GM13976 (cell line): ENCODE results near the gene OPTC.

Experiments used
- DNase-seq: peaks from one replicate; pipeline ENCODE4 v3.0.0; 2012; ENCODE audit warnings: low spot score
- in situ Hi-C: fragments of 300-500 bp; cut with MboI; formaldehyde crosslinking; loops from one replicate; pipeline ENCODE4 v1.12.0; 2022; ENCODE audit warnings: low sequenced_read_pairs, mixed read lengths, inconsistent platforms; ENCODE audit not compliant: unreplicated experiment
- TF ChIP-seq, protein P1 (sequence below): IDR thresholded peaks from 2 replicates; pipeline ENCODE4 v1.5.1; 2012; ENCODE audit warnings: borderline replicate concordance, mild to moderate bottlenecking; ENCODE audit not compliant: insufficient read depth; ENCODE audit errors: extremely low read depth, missing control alignments, control extremely low read depth

Gene OPTC

GRCh38 chr1:203550846-203551245 lies 56.9 kb downstream of the OPTC start:
- in situ Hi-C loops = no loop called here
- TF ChIP-seq, protein P1, sequence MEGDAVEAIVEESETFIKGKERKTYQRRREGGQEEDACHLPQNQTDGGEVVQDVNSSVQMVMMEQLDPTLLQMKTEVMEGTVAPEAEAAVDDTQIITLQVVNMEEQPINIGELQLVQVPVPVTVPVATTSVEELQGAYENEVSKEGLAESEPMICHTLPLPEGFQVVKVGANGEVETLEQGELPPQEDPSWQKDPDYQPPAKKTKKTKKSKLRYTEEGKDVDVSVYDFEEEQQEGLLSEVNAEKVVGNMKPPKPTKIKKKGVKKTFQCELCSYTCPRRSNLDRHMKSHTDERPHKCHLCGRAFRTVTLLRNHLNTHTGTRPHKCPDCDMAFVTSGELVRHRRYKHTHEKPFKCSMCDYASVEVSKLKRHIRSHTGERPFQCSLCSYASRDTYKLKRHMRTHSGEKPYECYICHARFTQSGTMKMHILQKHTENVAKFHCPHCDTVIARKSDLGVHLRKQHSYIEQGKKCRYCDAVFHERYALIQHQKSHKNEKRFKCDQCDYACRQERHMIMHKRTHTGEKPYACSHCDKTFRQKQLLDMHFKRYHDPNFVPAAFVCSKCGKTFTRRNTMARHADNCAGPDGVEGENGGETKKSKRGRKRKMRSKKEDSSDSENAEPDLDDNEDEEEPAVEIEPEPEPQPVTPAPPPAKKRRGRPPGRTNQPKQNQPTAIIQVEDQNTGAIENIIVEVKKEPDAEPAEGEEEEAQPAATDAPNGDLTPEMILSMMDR = no peak
- no peak for DNase-seq

DNA sequence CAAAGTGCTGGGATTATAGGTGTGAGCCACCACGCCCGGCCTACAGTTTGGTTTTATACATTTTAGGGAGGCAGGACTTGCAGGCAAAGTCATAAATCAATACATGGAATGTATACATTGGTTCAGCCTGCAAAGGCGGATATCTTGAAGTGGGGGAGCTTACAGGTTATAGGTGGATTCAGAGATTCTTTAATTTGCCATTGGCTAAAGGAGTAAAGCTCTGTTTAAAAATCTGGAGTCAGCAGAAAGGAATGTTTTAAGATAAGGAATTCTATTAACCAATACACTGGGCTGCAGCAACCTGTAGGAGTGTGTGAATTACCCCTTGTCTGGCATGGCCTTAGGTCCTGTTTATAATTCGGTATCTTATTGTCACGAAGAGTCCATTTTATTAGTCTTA lies 57.6 kb downstream of the OPTC start:
- TF ChIP-seq, protein P1 = no peak
- in situ Hi-C loops = no loop called here
- no peak for DNase-seq

DNA sequence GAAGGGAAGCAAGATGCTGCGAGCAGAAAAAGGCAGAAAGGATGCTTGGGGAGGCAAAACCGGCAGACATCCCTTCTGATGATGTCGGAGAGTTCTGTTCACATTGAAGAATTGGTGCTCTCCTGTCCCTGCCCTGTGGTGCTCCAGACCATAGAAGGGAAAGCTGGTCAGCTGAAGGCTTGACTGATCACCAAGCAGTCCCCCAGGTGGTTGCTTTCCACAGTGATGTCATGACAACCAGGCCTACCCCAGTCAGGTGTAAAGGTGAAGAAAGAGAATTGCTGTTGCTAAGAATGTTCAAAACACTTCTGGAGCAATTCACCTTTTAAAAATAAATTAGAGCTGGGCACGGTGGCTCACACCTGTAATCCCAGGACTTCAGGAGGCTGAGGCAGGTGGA lies 59.5 kb downstream of the OPTC start:
- in situ Hi-C loops = no loop called here
- TF ChIP-seq, protein P1 = no peak

DNA sequence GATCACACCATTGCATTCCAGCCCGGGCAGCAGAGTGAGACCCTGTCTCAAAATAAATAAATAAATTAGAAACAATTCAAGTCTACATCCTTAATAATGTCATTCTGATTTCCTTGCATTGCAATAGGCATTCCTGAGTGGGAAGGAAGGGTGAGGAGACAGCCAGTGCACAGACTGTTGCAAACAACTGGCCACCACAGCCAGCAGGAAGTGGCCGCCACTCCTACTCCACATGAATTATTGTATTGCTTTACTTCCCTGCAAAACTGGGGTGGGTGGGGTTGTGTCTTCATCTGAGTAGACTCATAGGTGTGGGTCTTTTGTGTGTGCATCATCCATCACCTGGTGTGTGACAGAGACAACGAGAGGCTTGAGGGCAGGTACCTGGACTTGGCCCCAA lies 60.1 kb downstream of the OPTC start:
- in situ Hi-C loops = no loop called here
- DNase-seq = no peak
- TF ChIP-seq, protein P1 = no peak

More for the DNA sequence above, 59.5 kb downstream of the OPTC start:
- no peak for DNase-seq

- in situ Hi-C loops = no loop called here
- no peak for DNase-seq
- TF ChIP-seq, protein P1 = no peak
Measured at GRCh38 chr1:203555076-203555475, 61.1 kb downstream of the OPTC start.

GRCh38 chr1:203555511-203556046 lies 61.6 kb downstream of the OPTC start:
- no peak for DNase-seq
- TF ChIP-seq, protein P1 = no peak
- in situ Hi-C loops = no loop called here
